Panc1 (cell line): Measurements from ENCODE around the gene SRGAP3.

Source experiments
- POLR2AphosphoS5 ChIP-seq: IDR thresholded peaks from 2 replicates; pipeline ENCODE4 v1.6.1; 2012; ENCODE audit warnings: mild to moderate bottlenecking, low read depth, low read length, moderate library complexity
- SIN3A ChIP-seq: IDR thresholded peaks from 2 replicates; pipeline ENCODE4 v1.6.1; 2012; ENCODE audit warnings: low read depth, mild to moderate bottlenecking, low read length, moderate library complexity, borderline replicate concordance; ENCODE audit not compliant: insufficient read depth
- TF ChIP-seq, protein P1 (sequence below): fragments of 450-650 bp; IDR thresholded peaks from 2 replicates; pipeline ENCODE4 v1.5.1; 2017; ENCODE audit warnings: mild to moderate bottlenecking
- TF ChIP-seq, protein P2 (sequence below), 2 experiments: IDR thresholded peaks; 2 replicates each; pipeline ENCODE4 v1.6.1; 2011 to 2012; ENCODE audit warnings: low read depth in 2 of 2, control low read depth in 1 of 2, low read length in 1 of 2, mild to moderate bottlenecking in 1 of 2, moderate library complexity in 1 of 2; ENCODE audit not compliant: insufficient read depth in 1 of 2

DNA sequence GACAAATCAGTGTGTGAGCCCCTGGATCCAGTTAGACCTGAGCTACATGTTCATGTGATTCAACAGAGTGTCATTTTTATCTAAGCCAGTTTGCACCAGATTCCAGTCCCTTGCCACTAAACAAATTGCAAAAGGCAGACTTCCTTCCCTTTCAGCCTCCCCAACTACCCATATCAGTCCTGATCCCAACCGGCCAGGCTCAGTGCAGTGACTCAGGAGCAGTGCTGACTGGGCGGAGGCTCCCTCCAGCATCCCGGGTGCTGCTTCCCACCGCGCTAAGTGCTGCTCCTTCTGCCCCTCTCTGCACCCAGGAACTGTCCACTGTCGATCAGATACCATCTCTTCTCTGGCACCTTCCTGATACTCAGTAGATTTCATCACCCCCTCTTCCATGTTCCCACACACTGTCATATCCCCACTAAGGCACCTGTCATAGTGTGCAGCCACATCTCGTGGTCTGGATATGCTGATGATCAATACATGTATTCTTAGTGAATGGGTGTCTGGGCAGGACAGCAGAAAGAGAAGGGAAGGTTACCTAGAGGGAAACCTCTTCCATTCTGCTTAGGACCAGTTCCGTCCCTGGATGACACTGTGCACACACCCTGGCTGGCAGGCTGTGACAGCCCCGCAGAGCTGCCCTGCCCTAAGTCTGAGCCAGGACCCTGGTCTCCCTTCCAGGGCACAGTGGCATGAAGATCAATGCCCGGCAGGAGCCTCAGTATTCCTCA, 177.3 kb downstream of the SRGAP3 start:
- TF ChIP-seq, protein P1, sequence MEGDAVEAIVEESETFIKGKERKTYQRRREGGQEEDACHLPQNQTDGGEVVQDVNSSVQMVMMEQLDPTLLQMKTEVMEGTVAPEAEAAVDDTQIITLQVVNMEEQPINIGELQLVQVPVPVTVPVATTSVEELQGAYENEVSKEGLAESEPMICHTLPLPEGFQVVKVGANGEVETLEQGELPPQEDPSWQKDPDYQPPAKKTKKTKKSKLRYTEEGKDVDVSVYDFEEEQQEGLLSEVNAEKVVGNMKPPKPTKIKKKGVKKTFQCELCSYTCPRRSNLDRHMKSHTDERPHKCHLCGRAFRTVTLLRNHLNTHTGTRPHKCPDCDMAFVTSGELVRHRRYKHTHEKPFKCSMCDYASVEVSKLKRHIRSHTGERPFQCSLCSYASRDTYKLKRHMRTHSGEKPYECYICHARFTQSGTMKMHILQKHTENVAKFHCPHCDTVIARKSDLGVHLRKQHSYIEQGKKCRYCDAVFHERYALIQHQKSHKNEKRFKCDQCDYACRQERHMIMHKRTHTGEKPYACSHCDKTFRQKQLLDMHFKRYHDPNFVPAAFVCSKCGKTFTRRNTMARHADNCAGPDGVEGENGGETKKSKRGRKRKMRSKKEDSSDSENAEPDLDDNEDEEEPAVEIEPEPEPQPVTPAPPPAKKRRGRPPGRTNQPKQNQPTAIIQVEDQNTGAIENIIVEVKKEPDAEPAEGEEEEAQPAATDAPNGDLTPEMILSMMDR, result no peak
- TF ChIP-seq, protein P2, sequence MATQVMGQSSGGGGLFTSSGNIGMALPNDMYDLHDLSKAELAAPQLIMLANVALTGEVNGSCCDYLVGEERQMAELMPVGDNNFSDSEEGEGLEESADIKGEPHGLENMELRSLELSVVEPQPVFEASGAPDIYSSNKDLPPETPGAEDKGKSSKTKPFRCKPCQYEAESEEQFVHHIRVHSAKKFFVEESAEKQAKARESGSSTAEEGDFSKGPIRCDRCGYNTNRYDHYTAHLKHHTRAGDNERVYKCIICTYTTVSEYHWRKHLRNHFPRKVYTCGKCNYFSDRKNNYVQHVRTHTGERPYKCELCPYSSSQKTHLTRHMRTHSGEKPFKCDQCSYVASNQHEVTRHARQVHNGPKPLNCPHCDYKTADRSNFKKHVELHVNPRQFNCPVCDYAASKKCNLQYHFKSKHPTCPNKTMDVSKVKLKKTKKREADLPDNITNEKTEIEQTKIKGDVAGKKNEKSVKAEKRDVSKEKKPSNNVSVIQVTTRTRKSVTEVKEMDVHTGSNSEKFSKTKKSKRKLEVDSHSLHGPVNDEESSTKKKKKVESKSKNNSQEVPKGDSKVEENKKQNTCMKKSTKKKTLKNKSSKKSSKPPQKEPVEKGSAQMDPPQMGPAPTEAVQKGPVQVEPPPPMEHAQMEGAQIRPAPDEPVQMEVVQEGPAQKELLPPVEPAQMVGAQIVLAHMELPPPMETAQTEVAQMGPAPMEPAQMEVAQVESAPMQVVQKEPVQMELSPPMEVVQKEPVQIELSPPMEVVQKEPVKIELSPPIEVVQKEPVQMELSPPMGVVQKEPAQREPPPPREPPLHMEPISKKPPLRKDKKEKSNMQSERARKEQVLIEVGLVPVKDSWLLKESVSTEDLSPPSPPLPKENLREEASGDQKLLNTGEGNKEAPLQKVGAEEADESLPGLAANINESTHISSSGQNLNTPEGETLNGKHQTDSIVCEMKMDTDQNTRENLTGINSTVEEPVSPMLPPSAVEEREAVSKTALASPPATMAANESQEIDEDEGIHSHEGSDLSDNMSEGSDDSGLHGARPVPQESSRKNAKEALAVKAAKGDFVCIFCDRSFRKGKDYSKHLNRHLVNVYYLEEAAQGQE (IDR thresholded peaks at IDR 0.05; ENCODE audit: insufficient read depth in 1 of 2, low read depth in 2 of 2, low read length in 1 of 2), result no peak
- TF ChIP-seq SIN3A (no peak), POLR2AphosphoS5 (no peak)
